Colonic mucosa (tissue), 4 donors: ENCODE results near the gene PRSS33. TPM values are rescaled to one million over a fixed set of nuclear protein-coding genes. Genes with fewer than 3 reads are reported as not detected.

Experiments
- DNase-seq: peaks from one replicate; pipeline ENCODE4 v3.0.0-alpha.2; 2020
- H3K27ac ChIP-seq: fragments of 200-600 bp; one replicate; pipeline ENCODE4 v1.8.0; 2021
- H3K27me3 ChIP-seq: fragments of 200-600 bp; one replicate; pipeline ENCODE4 v1.8.0; 2021
- H3K36me3 ChIP-seq: fragments of 200-600 bp; one replicate; pipeline ENCODE4 v1.8.0; 2021
- H3K4me1 ChIP-seq: fragments of 200-600 bp; one replicate; pipeline ENCODE4 v1.8.0; 2021; ENCODE audit warnings: mild to moderate bottlenecking
- H3K4me3 ChIP-seq: fragments of 200-600 bp; one replicate; pipeline ENCODE4 v1.8.0; 2021
- H3K9ac ChIP-seq, 2 donors: one replicate each; pipeline ENCODE4 v1.7.0; 2013; ENCODE audit warnings: control low read depth in 2 of 2, low read depth in 2 of 2, low read length in 2 of 2
- H3K9me3 ChIP-seq: fragments of 200-600 bp; one replicate; pipeline ENCODE4 v1.8.0; 2021
- CTCF ChIP-seq: fragments of 200-600 bp; IDR thresholded peaks from one replicate; pipeline ENCODE4 v1.8.0; 2022; ENCODE audit warnings: antibody characterized with exemption, mild to moderate bottlenecking
- intact Hi-C: fragments of 100-400 bp; cut with DNase I; formaldehyde crosslinking; loops from one replicate; pipeline ENCODE4 v1.14.1; 2022
- total RNA-seq, 2 donors: library from RNA; stranded (reverse); fragmentation: NEBNext Ultra II Directional in 1 of 2; extraction: Animal tissue kit (Norgen Biotek cat#: 25700) in 1 of 2; gene quantifications; one replicate each; pipeline ENCODE4 v1.2.1, GENCODE V29; 2021
- donor health status: healthy.
- donor health status: DM: no; HTN: no; CAD: no.
- donor health status: DM: no; HTN: no; CAD: no.

Gene PRSS33
- total RNA-seq, 2 donors from 2014 or later, result not detected

GRCh38 chr16:2765462-2766404, 21.6 kb downstream of the PRSS33 start:
- Histone ChIP-seq H3K27me3 (no peaks in the 10 kb centered on the region), H3K9me3 (no peaks in the 10 kb centered on the region), H3K27ac (no peak overlapping the region), H3K9ac (no peak overlapping the region), H3K4me3 (no peak overlapping the region), H3K36me3 (peaks cover 61% of the 10 kb centered on the region), H3K4me1 (peaks cover 14% of the 10 kb centered on the region)
- no peak for DNase-seq
- intact Hi-C loops, result no loop called here
- no peak for TF ChIP-seq CTCF

- Histone ChIP-seq H3K27ac (no peak overlapping the region), H3K36me3 (peaks cover 58% of the 10 kb centered on the region), H3K9me3 (no peaks in the 10 kb centered on the region), H3K4me1 (peaks cover 13% of the 10 kb centered on the region), H3K9ac (no peak overlapping the region), H3K27me3 (no peaks in the 10 kb centered on the region), H3K4me3 (no peak overlapping the region)
- TF ChIP-seq CTCF, result no peak
- intact Hi-C loops, result no loop called here
- DNase-seq, result no peak
Observed at GRCh38 chr16:2764718-2765117, 22.6 kb downstream of the PRSS33 start.

- no peak overlapping the region for H3K9ac ChIP-seq
- peaks cover 66% of the 10 kb centered on the region for H3K36me3 ChIP-seq
- no peak overlapping the region for H3K27ac ChIP-seq
- H3K9me3 ChIP-seq, result no peaks in the 10 kb centered on the region
- no peak overlapping the region for H3K4me3 ChIP-seq
- no peaks in the 10 kb centered on the region for H3K27me3 ChIP-seq
- intact Hi-C loops, result no loop called here
- peaks cover 11% of the 10 kb centered on the region for H3K4me1 ChIP-seq
- DNase-seq, result no peak
- no peak for TF ChIP-seq CTCF
Observed at GRCh38 chr16:2763173-2763572, 24.2 kb downstream of the PRSS33 start.

GRCh38 chr16:2762711-2763110, 24.6 kb downstream of the PRSS33 start:
- H3K36me3 ChIP-seq, result peaks cover 69% of the 10 kb centered on the region

More at GRCh38 chr16:2762711-2763110, 24.6 kb downstream of the PRSS33 start:
- Histone ChIP-seq H3K9ac (no peak overlapping the region), H3K27ac (no peak overlapping the region), H3K4me1 (peaks cover 11% of the 10 kb centered on the region), H3K9me3 (no peaks in the 10 kb centered on the region), H3K4me3 (no peak overlapping the region), H3K27me3 (no peaks in the 10 kb centered on the region)
- intact Hi-C loops, result no loop called here
- no peak for DNase-seq
- TF ChIP-seq CTCF, result no peak
